Measurements from ENCODE around the gene NCK2.
A peak's percentile ranks its signal among the peaks of the same experiment; 100 is the strongest.

NCK2 gene

DNA sequence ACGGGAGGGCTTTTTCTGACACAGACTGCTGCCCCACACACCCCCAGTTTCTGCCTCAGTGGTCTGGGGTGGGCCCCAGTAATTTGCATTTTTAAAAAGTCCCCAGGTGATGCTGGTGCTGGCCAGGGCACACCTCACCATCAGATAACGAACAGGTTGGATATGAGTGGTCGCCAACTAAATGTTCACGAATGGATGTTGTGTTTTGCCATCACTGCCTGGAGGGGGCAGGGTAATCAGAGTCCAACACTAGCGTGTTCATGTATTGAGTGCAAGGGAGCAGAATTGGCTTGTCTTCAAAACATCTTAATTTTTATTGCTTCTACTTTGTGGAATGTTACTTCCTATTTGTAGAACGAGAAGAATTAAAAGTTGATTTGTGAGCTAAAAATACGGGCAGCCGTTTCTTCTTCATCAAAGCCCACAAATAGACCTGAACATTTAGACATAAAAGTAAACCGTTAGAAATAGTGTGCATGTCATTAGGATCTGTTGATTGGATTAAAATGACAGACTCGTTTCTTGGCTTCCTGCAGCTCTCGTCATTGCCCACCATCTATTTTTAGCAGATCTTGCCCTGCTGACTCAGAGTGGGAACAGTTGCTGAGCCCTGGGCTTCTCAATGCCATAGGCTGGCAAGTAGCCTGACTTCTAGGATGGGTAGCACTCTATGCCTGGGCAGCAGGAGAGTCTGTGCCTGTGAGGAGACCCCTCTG is 45.2 kb downstream of the NCK2 start:
- peak in 22 of 58 donors; percentile 19 to 73 (median 34) for DNase-seq

DNA sequence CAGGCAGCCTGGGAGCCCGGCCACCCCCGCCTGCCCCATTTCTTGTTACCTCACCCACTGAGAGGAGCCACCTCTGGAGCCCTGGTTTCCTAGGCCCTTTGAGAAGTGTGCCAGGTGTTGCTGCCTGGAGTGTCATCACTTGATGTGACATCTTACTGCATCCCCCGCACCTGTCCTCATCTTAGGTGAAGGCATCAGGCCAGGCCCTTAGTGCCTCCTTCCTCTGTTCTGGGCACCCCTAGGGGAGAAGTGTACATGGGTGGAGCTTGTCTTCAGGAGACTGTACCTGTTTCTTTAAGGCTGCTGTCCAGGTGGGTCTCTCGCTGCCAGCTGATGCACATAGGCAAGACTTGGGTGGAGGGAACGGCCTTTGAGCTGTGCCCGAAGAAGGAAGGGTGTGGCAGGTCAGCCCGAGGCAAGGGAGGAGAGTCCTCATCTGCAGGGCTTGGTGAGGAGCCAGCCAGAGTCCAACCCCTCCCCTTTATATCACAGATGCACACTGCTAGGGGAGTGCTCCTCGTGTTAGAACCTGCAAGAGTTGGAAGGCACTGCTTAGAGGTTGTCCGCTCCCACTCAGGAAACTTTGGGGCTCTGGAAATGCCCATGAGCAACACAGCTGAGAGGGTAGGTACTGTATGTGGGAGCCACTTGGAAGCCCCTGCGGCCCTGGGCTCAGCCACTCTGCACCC is 45.9 kb downstream of the NCK2 start:
- DNase-seq: peak in 1 of 58 donors; percentile 40

DNA sequence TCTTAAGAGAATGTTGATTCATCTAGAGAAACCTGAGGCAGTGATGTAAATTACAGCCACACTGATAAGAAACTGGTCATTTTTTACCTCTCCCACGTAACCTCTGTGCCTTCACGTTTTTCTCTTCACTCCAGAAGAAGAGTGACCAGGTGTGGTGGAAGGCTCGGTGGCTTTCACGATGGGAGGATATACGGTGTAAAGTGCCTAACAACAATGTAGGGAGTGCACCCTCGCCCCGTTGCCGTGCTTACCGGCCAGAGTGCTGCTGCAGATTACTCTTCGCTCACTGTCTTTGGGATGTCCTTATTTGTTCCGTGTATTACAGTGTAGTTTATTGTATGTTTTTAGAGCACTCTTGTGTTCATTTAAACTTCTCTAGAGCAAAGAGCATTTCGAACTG is 46.5 kb downstream of the NCK2 start:
- DNase-seq: no peak

DNA sequence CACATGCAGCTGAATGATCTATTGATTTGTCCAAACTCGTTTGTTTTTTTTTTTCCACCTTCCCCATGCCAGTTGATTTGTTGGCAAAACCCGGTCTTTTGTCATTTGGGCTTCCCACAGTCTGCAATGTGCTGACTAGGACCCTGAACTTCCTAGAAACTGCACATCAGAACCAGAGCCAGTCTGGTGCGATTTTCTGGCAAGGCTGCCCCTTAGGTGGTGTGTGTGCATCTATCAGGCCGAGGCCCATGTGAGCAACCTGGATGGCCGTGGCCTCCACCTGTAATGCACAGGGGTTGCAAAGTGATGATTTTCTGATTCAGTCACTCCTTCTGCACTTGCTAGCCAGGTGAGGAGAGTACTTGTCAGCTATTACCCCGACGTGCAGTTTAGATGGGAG is 47.8 kb downstream of the NCK2 start:
- DNase-seq: no peak

DNA sequence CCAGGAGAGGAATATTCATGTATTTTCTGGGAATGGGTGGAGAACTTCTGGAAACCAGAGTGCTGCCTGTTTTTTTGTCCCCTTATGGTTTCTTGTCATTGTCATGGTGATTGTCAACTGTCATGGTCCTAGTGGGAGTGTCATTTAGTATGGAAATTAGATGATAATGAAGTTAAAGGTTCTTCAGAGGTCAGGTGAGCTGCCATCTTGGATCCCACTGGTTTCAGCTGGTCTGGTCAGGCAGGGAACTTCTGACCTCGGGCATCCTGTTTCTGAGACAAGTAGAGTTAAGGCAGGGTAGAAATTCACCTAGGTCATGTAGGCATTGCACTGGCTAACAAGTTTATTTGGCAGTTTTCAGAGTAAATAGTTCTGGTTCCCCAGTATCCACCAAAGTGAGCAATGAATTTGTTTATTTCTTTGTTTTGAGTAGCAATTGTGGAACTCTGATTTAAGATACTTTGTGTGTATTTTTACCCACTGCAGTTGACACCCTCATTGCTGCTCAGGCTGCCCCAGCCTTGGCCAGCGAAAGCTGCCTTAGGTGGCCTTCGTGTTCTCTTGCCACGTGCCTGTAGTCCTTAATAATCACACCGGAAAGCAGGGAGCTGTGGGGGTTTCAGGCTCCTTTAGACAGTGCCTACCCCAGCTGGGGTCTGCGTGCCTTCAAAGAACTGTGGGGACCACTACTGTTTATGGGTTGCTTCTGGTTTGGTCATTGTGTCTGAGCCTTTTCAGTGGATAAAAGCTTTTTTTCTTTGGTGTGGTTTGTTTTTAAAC is 48.7 kb downstream of the NCK2 start:
- no peak for DNase-seq

DNA sequence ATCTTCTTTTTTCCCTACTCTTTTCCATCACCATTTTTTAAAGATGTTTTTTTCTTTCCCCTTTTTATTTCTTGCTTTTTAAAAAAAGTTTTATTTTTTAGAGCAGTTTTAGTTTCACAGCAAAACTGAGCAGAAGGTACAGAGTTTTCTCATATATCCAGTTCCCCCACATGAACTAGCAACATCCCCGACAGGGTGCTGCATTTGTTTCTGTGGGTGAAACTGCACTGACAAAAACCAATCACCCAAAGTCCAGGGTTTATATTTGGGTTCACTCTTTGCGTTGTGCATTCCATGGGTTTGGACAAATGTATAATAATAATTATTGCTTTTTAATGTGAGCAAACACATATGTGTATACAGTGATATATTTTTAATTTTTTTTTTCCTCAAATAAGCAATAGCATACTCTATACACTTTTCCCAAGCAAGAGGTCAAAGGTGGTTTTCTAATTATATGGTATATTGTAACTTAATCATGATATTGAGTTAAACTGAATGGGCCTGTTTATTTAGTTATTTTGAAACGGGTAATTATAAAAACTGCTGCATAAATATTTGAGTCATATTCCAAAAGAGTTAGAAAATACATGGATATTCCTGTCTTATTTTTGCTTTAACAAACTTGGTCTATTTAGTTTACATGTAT is 50.3 kb downstream of the NCK2 start:
- no peak for DNase-seq

DNA sequence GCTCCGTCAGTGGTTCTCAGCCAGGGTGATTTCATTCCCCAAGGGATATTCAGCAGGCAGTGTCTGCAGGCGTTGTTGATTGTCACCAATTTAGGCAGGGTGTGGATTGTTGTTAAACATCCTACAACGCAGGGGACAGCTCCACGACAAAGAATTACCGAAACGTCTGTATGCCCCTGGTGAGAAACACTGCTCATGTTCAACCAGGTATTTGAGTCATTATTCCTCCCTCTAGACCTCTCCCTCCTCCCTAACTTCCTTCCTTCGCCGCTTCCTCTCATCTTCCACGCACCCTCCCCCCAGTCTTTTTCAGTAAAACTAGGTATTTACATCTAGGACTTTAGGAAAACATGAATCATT is 50.8 kb downstream of the NCK2 start:
- DNase-seq: no peak

DNA sequence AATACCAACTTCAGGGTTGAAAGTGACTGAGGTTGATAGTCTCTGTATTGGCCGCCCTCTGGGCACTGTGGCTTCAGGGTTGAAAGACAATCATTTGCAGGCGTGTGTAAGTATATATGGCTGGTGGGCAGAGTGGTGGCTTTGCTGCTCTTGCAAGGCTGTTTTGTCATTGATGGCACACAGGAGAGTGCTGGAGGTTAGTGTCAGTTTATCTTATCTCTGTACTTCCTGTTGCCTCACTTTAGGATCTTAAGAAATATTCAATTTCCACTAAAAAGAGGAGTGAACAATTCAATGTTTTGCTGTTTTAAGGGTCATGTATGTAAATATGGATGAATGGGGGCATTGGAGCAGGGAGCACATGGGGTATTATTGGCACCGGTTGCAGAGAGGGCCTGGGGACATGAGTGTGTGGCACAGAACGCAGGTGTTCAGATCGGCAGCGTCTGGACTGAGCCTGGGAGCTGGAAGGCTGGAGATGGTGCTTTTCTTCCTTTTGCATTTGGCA is 51.5 kb downstream of the NCK2 start:
- DNase-seq: no peak

DNA sequence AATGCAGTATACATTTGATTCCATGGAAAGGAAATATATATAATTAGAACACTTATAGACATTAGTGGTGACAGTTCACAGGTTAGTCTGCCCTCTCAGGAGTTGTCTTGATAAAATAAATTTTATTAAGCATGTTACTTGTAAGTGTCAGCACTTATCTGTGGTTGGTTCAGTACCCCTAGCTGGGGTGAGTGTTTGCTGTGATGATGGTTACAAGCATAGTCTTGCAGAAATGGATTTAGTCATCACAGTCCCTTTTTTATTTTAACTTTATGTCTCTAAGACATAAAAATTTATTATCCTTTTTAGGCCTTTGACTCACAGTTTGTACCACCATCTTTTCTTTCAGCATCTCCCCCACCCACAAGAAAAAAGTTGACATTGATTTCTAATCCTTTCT is 52.1 kb downstream of the NCK2 start:
- no peak for DNase-seq

DNA sequence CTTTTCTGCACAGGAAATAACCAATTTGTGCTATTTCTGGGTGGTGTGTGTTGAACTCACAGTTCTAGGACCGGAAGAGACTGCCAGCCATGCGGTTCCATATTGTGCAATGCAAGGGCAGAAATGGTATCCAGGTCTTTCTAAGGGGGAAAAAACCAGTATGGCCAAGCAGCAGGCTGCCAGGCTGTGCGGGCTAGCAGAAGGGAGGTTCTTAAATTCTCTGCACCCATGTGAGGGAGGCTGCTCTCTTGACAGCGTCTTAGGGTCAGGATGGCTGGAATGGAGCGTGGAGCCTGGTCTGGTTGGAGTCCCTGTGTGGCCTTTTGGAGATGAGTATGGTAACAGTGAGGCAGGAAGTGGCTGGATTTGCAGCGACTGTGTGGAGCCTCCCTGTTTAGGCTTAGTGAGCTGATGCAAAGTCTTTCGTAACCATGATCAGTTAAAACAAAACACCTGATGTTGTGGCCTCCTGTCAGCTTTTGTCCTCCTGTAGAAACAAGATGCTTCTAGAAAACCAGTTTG is 52.6 kb downstream of the NCK2 start:
- DNase-seq: peak in 1 of 58 donors; percentile 45

DNA sequence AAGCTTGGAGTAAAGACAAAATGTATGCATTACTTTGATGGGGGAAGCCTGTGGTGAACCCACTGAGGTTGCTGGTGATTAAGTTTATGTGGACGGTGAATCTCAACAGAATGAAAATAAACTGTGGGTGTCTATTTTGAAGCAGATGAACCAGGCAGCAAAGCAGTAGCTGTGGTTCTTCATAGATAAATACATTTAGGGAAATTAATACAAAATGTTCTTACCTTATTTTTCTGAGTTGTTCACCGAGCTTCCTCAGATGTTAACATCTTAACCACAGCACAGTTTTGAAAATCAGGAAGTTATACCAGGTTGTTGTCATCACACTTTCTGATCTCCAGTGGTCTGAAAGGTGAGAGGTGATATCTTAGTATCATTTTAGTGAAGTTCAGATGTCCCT is 53.9 kb downstream of the NCK2 start:
- DNase-seq: no peak

DNA sequence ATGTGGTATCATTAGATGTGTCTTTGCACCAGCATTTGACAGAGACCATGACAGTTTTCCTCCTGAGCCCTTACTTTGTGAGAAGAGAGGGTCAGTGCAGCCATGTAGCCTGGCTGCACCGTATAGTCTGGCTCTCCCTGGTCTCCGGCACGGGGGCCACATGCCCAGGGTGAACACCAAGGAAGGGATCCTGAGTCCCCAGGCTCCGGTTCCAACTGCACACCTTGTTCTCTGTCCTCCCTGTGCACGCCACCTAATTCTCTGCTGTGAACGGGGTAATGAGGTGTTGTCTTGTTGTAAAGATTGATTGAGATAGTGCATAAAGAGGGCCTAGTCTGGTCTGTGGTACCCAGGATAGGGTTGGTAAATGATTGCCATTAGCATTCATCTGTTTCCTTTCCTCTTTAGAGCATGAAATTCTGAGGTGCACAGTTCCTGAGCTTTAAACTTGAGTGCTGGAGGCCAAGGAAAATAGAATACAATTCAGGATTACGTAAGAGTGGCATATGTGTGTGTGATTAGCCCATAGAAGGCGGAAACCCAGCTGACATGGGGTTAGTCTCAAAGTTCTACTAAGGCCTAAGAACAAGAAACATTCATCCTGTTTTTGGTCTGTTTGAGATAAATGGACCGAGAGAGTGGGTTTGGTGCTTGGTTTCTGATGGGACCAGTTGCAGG is 55.5 kb downstream of the NCK2 start:
- no peak for DNase-seq

DNA sequence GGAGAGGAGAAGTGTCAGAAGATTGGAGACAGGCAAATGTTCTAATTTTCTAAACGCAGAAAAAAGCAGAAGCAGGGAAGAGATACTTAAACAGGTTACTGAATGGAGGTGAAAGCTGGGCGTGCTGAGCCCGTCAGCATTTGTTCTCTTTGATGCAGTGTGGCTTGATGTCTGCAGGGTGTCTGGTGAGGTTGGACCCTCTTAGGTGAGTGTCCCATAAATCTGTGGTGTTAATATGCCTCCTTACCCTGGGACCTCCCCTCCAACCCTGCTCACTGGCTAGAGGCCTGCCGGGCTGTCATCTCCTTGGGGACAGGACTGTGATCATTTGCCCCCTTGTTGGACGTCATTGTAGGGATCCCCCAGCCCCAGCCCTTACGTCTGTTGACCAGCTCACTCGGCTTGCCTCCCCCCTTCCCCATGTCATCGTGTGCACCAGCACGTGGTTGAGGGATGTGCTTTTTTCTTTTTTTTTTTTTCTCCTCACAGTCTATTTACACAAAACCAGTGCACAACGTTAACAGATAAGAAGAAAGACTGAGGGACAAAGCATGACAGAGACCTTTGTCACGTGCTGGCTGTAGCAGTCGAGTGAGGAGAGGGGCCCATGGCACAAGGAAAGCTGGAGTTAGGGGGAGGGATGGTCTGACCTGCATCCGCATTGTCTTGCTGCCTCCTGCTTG is 56.4 kb downstream of the NCK2 start:
- DNase-seq: no peak

DNA sequence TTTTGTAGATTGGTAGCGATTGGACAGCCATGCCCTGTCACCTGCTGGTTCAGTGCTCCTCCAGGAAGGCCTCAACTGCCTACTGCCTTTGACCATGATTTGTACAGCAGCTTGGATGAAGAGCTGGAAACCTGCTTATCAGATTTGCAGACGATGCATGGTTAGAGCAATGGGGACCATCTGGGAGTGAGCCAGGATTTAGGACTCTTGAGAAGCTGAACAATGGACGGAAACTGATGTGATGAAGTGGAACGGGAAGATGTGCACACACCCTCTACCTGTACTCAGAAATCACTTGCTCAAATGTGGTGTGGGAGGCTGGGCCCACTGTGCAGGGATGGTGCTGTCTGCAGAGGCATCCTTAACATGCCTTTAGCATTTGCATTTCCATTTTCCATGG is 57.2 kb downstream of the NCK2 start:
- no peak for DNase-seq

DNA sequence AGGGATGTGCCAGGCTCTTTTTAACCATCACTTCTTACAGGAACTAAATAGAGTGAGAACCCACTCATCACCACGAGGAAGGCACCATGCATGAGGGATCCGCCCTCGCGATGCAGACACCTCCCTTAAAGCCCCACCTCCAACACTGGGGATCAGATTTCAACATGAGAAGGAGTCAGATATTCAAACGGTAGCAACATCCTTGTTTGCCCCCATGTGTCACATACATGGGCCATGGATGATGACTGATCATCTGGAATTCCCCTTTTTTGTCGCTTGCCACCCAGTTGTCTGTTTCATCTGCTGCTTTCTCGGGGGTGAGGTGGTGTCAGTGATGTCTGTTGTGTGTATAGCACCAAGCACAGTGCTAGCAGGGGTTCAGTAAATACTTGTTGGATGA is 57.9 kb downstream of the NCK2 start:
- no peak for DNase-seq

DNA sequence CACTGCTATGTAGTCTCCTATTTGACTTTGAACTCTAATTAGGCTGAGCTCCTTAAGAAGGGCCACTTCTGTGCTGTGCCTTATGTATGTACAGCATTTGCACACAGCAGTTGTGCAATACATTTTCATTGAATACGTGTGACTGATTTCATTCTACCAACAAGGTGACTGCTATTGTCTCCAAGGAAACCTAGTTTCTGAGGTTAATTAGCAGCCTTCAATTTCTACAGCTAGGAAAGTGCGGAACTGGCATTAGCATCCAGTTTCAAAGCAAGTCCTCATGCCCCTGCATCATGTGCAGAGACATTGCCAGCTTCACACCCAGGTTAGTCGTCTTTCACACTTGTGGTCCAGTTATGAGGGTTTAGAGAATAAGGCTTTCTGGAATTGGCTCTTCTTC is 58.6 kb downstream of the NCK2 start:
- no peak for DNase-seq

DNA sequence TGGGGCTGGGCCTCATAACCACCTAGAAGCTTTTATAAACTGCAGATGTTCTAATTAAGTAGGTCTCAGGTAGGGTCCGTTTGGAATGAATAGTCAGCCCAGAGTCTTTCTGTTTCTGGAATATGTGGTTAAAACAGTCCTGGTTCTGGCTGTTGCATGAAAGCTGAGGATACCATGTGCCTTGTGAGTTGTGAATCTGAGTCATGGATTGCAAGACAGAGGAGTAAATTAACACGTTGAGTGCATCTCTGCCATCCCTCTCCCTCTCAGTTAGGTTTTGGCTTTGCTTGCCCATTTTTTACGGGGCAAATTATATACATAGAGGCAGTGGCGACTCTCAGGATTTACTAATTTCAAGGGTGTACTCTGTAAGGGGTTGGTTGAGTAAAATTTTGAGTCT is 59.1 kb downstream of the NCK2 start:
- DNase-seq: no peak

DNA sequence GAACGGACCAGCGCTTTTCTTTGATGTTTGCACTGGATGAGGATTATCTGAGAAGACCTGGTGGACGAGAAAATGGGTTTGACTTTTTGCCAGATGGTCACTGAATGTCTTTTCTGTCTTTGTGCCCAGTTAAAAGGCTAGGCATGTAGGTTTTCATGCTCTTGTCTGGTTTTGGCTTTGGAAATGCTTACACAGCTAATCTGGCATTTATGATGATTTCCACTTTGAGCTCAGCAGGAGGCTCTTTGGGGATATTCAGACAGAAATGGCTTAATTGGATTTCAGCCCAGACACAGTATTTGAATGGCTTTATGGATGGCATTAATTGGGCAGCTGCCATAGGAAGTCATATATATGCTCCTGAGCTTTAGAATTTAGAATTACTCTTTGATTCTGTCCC is 59.6 kb downstream of the NCK2 start:
- no peak for DNase-seq

DNA sequence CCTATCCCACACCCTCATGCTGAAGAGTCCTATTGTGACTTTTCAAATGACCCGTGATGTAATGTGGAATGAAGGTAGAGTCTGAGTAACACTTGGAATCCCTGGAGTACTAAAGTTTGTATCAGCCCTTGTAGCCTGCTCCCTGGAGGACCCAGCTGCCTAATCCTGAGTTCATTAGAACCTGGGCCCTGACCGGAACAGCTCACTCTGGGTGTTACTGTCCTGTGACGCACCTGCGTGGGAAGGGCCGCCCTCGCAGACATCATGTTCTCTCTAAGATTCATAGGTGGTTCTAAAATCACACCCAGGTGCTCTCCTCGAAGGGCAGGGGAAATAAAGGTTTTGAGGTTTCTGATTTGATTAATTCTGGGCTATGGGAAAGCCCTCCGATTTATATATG is 62.3 kb downstream of the NCK2 start:
- no peak for DNase-seq

DNA sequence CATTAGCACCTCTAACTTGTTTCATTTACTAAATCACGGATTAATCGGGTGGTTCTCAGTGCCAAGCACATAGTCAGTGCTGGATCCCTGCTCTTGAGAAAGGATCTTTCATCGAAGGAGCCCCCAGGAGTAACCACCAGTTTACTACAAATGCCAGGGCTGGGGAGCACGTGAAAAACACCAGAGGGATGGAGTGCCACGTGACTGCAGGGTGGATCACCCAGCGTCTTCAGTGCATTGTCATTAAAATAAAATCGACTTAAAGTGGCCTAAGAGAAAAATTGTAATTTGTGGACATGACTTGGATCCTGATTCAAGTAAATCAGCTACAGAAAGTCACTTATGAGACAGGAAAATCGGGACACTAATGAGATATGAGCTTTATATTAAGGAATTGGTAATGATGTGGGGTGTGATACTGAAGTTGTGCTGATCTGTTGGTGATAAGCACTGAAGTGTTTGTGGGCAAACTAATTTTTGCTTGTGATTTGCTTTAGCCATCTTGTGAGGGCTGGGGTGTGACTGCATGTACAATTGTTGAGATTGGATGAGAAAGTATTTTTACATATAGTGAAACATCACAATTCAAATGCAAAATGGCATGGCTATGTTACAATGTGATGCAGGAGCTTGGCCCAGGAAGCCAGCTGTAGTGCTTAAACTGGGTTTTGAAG is 63.8 kb downstream of the NCK2 start:
- DNase-seq: no peak
